Measurements from ENCODE around the gene MXRA7.

The MXRA7 gene

DNA sequence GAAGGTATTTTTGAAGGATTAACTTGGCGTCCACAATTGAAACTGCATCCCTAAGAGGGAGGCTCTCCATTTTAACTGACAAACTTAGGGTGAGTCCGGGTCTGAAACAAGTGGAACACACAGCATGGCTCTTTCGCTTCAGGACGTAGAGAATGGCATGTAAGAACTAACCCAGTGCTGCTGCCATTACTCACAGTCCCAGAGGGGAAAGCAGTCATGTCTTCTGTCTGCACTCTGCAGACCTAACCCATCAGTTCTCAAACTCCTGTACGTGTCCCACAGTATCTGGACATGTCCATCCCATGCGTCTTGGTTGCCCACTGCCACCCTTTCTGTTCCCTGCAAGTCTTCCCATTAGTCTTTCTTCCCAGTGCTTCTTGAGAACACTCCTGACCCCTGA is 67.8 kb downstream of the MXRA7 start:
- Histone ChIP-seq H3K9ac (ENCODE audit: low read length) (no peak overlapping the region), H3K4me1 (ENCODE audit: low read length) (peaks cover 16% of the 10 kb centered on the region), H3K9me3 (ENCODE audit: insufficient read depth, low read length) (no peaks in the 10 kb centered on the region), H3K27ac (ENCODE audit: low read length) (no peak overlapping the region), H3K27me3 (ENCODE audit: low read depth, low read length) (peaks cover 27% of the 10 kb centered on the region), H3K4me2 (ENCODE audit: low read length) (no peak overlapping the region), H2AFZ (ENCODE audit: low read depth, low read length) (no peak overlapping the region), H3K79me2 (ENCODE audit: low read length) (no peaks in the 10 kb centered on the region), H3K4me3 (ENCODE audit: low read length) (no peak overlapping the region), H3K36me3 (replicated peaks; ENCODE audit: low read depth, low read length) (no peaks in the 10 kb centered on the region), H4K20me1 (ENCODE audit: insufficient read depth, low read length) (no peaks in the 10 kb centered on the region)
- TF ChIP-seq, protein P1, sequence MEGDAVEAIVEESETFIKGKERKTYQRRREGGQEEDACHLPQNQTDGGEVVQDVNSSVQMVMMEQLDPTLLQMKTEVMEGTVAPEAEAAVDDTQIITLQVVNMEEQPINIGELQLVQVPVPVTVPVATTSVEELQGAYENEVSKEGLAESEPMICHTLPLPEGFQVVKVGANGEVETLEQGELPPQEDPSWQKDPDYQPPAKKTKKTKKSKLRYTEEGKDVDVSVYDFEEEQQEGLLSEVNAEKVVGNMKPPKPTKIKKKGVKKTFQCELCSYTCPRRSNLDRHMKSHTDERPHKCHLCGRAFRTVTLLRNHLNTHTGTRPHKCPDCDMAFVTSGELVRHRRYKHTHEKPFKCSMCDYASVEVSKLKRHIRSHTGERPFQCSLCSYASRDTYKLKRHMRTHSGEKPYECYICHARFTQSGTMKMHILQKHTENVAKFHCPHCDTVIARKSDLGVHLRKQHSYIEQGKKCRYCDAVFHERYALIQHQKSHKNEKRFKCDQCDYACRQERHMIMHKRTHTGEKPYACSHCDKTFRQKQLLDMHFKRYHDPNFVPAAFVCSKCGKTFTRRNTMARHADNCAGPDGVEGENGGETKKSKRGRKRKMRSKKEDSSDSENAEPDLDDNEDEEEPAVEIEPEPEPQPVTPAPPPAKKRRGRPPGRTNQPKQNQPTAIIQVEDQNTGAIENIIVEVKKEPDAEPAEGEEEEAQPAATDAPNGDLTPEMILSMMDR (IDR thresholded peaks at IDR 0.05; ENCODE audit: low read depth, low read length), result no peak
- no peak for TF ChIP-seq EZH2phosphoT487 (IDR thresholded peaks at IDR 0.05; ENCODE audit: low read depth)

DNA sequence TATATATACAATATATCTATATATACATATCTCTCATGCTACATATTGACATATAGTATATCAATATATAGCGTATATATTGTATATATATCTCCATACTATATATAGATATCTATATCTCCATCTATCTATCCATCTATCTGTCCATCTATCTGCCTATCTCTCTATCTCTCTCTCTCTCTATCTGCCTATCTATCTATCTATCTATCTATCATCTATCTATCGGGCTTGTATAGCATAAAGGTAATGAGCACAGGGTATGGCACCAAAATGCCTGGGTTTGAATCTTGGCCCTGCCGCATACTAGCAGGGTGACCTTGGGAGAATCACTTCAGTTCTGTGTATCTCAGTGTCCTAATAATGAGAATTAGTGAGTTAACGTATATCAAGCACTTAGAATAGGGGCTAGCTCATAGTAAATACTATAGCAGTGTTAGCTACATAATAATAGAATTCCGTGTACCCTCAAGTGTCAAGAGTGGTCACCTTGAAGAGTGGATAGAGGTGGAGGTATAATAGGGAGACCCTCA is 68.7 kb downstream of the MXRA7 start:
- Histone ChIP-seq H4K20me1 (ENCODE audit: insufficient read depth, low read length) (no peaks in the 10 kb centered on the region), H3K9ac (ENCODE audit: low read length) (no peak overlapping the region), H2AFZ (ENCODE audit: low read depth, low read length) (no peak overlapping the region), H3K36me3 (replicated peaks; ENCODE audit: low read depth, low read length) (no peaks in the 10 kb centered on the region), H3K27me3 (ENCODE audit: low read depth, low read length) (peaks cover 34% of the 10 kb centered on the region), H3K27ac (ENCODE audit: low read length) (no peak overlapping the region), H3K4me2 (ENCODE audit: low read length) (no peak overlapping the region), H3K4me3 (ENCODE audit: low read length) (no peak overlapping the region), H3K4me1 (ENCODE audit: low read length) (peaks cover 16% of the 10 kb centered on the region), H3K9me3 (ENCODE audit: insufficient read depth, low read length) (no peaks in the 10 kb centered on the region), H3K79me2 (ENCODE audit: low read length) (no peaks in the 10 kb centered on the region)
- no peak for TF ChIP-seq EZH2phosphoT487 (IDR thresholded peaks at IDR 0.05; ENCODE audit: low read depth)
- TF ChIP-seq, protein P1 (IDR thresholded peaks at IDR 0.05; ENCODE audit: low read depth, low read length), result no peak

- Histone ChIP-seq H3K4me2 (ENCODE audit: low read length) (peak overlapping the region; percentile 45), H3K27ac (ENCODE audit: low read length) (no peak overlapping the region), H3K36me3 (replicated peaks; ENCODE audit: low read depth, low read length) (no peaks in the 10 kb centered on the region), H4K20me1 (ENCODE audit: insufficient read depth, low read length) (no peaks in the 10 kb centered on the region), H3K9ac (ENCODE audit: low read length) (no peak overlapping the region), H2AFZ (ENCODE audit: low read depth, low read length) (no peak overlapping the region), H3K27me3 (ENCODE audit: low read depth, low read length) (peaks cover 34% of the 10 kb centered on the region), H3K4me3 (ENCODE audit: low read length) (no peak overlapping the region), H3K4me1 (ENCODE audit: low read length) (peaks cover 16% of the 10 kb centered on the region), H3K9me3 (ENCODE audit: insufficient read depth, low read length) (no peaks in the 10 kb centered on the region), H3K79me2 (ENCODE audit: low read length) (no peaks in the 10 kb centered on the region)
- no peak for TF ChIP-seq EZH2phosphoT487 (IDR thresholded peaks at IDR 0.05; ENCODE audit: low read depth)
- TF ChIP-seq, protein P1 (IDR thresholded peaks at IDR 0.05; ENCODE audit: low read depth, low read length), result no peak
Observed at GRCh38 chr17:76641501-76641900, 69.3 kb downstream of the MXRA7 start.

DNA sequence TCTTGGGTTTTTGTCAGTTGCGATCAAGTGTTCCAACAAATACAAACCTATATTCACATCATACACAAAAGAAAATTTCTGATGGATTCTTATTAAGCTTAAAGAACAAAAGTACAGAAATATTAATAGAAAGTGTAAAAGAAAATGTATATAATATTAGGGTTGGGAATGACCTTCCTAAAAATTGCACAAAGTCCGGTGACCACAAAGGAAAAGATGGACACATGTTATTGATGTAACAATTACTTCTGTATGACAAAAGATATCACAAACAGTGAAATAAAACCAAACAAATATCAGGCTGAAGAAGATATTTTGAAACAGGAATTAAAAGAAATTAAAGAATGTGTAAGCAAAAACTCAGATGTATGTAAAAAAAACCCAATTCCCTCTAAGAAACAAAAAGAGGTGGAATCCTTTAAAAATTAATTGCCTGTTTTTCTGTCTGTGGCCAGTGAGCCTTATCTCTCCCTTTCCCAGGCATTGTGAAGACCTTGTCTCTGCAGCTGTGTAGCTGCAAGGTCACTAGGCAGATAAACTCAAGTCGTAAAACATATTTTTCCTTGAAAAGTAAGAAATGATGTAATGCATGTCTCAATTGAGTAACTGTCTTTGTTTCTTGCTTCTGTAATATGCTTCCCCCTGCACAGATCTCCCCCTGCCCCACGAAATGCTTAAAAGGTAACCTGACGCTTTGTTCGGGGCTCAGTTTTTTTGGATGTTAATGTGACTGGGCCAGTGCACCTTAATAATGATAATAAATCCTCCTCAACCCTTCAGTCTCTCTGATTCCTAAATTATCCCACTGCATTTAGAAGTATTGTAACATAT is 70.0 kb downstream of the MXRA7 start:
- Histone ChIP-seq H3K79me2 (ENCODE audit: low read length) (no peaks in the 10 kb centered on the region), H3K9me3 (ENCODE audit: insufficient read depth, low read length) (no peaks in the 10 kb centered on the region), H2AFZ (ENCODE audit: low read depth, low read length) (no peak overlapping the region), H3K4me2 (ENCODE audit: low read length) (peak overlapping the region; percentile 45), H3K4me3 (ENCODE audit: low read length) (peak overlapping the region; percentile 12; the same call in 1 of the 2 replicates), H3K27me3 (ENCODE audit: low read depth, low read length) (peaks cover 39% of the 10 kb centered on the region), H3K9ac (ENCODE audit: low read length) (no peak overlapping the region), H4K20me1 (ENCODE audit: insufficient read depth, low read length) (no peaks in the 10 kb centered on the region), H3K4me1 (ENCODE audit: low read length) (peaks cover 16% of the 10 kb centered on the region), H3K27ac (ENCODE audit: low read length) (no peak overlapping the region), H3K36me3 (replicated peaks; ENCODE audit: low read depth, low read length) (no peaks in the 10 kb centered on the region)
- no peak for TF ChIP-seq EZH2phosphoT487 (IDR thresholded peaks at IDR 0.05; ENCODE audit: low read depth)
- TF ChIP-seq, protein P1 (IDR thresholded peaks at IDR 0.05; ENCODE audit: low read depth, low read length), result no peak

Measured in OCI-LY3 (cell line).